Testis (tissue), 3 donors: Measurements from ENCODE around the gene LEMD2. TPM values are rescaled to one million over a fixed set of nuclear protein-coding genes. Genes with fewer than 3 reads are reported as not detected.
A peak's percentile ranks its signal among the peaks of the same experiment; 100 is the strongest.

Experiments
- DNase-seq: peaks from one replicate; pipeline ENCODE4 v3.0.0-alpha.2; 2019
- H3K27ac ChIP-seq, 2 donors: fragments of 200-600 bp; sonication (generic); one replicate each; pipeline ENCODE4 v1.5.1; 2019
- H3K27me3 ChIP-seq: fragments of 200-600 bp; sonication (generic); one replicate; pipeline ENCODE4 v1.5.1; 2019
- H3K36me3 ChIP-seq: fragments of 200-600 bp; sonication (generic); one replicate; pipeline ENCODE4 v1.5.1; 2017; ENCODE audit warnings: low read depth; ENCODE audit errors: missing control alignments
- H3K4me1 ChIP-seq: fragments of 200-600 bp; sonication (generic); one replicate; pipeline ENCODE4 v1.5.1; 2019
- H3K4me3 ChIP-seq, 2 donors: fragments of 200-600 bp; sonication (generic); one replicate each; pipeline ENCODE4 v1.5.1; 2017 to 2019
- H3K9me3 ChIP-seq: fragments of 200-600 bp; sonication (generic); one replicate; pipeline ENCODE4 v1.5.1; 2017
- CTCF ChIP-seq, 3 experiments: fragments of 450-650 bp in 2 of 3; fragments of 200-600 bp in 1 of 3; sonication (generic) in 1 of 3; IDR thresholded peaks; one replicate each; pipeline ENCODE4 v1.5.1; 2016 to 2019; ENCODE audit warnings: antibody characterized with exemption in 3 of 3, mild to moderate bottlenecking in 2 of 3, moderate library complexity in 1 of 3
- POLR2A ChIP-seq: fragments of 450-650 bp; IDR thresholded peaks from one replicate; pipeline ENCODE4 v1.6.1; 2017; ENCODE audit warnings: antibody characterized with exemption, mild to moderate bottlenecking, moderate library complexity
- WGBS, 2 donors: methylation state at CpG; one replicate each; pipeline ENCODE4 v1.1.5; 2018; 5-methylcytosine and 5-hydroxymethylcytosine counted together
- intact Hi-C: fragments of 100-400 bp; cut with DNase I; formaldehyde crosslinking; loops from one replicate; pipeline ENCODE4 v1.15.1; 2023; ENCODE audit warnings: low total_unique reads
- polyA plus RNA-seq: library from polyadenylated mRNA; stranded (reverse); fragments of 350-450 nt; fragmentation: Illumina TruSeq; extraction: RNeasy Lipid Tissue Mini Kit (QIAGEN cat#74804); gene quantifications from one replicate; pipeline ENCODE4 v1.2.3, GENCODE V29; 2014; ENCODE audit warnings: low read depth, low replicate concordance; ENCODE audit not compliant: insufficient read depth
- total RNA-seq, 2 donors: library from RNA; depleted of rRNA; stranded (reverse); fragments of >200 nt; gene quantifications; one replicate each; pipeline ENCODE4 v1.2.3, GENCODE V29; 2016

LEMD2 gene
- total and polyA plus RNA-seq, 3 donors from 2014 or later: 71.2 to 89.5 (median 77.0) TPM

GRCh38 chr6:33768644-33769120 is 20.2 kb downstream of the LEMD2 start:
- 48 to 52% methylated on average over 7 of the region's 7 CpGs for WGBS, 2 donors
- no peak overlapping the region for H3K4me3 ChIP-seq
- H3K9me3 ChIP-seq: no peaks in the 10 kb centered on the region
- no peak overlapping the region for H3K27ac ChIP-seq
- TF ChIP-seq CTCF (IDR thresholded peaks at IDR 0.05) (peak; percentile 60 to 70 (median 69)), POLR2A (no peak)
- intact Hi-C loops: no loop called here
- DNase-seq: peak; percentile 91
- no peaks in the 10 kb centered on the region for H3K36me3 ChIP-seq
- H3K4me1 ChIP-seq: peaks cover 24% of the 10 kb centered on the region
- no peaks in the 10 kb centered on the region for H3K27me3 ChIP-seq

GRCh38 chr6:33766921-33767907 is 21.7 kb downstream of the LEMD2 start:
- Histone ChIP-seq H3K27me3 (no peaks in the 10 kb centered on the region), H3K4me1 (peaks cover 20% of the 10 kb centered on the region), H3K27ac (no peak overlapping the region), H3K4me3 (no peak overlapping the region), H3K36me3 (no peaks in the 10 kb centered on the region), H3K9me3 (no peaks in the 10 kb centered on the region)
- DNase-seq: no peak
- TF ChIP-seq POLR2A (no peak), CTCF (IDR thresholded peaks at IDR 0.05) (no peak)
- intact Hi-C loops: no loop called here
- WGBS, 2 donors: 85 to 86% methylated on average over 7 to 11 of the region's 11 CpGs

- intact Hi-C loops: no loop called here
These were observed 23.6 kb downstream of the LEMD2 start for GRCh38 chr6:33765368-33765767.

GRCh38 chr6:33764036-33764435 is 24.9 kb downstream of the LEMD2 start:
- Histone ChIP-seq H3K27ac (no peak overlapping the region), H3K9me3 (no peaks in the 10 kb centered on the region), H3K36me3 (no peaks in the 10 kb centered on the region), H3K4me1 (peaks cover 16% of the 10 kb centered on the region), H3K27me3 (no peaks in the 10 kb centered on the region), H3K4me3 (no peak overlapping the region)
- DNase-seq: no peak
- intact Hi-C loops: no loop called here
- TF ChIP-seq CTCF (IDR thresholded peaks at IDR 0.05) (no peak), POLR2A (no peak)
- 63 to 84% methylated on average over 2 of the region's 2 CpGs for WGBS, 2 donors

More at GRCh38 chr6:33765368-33765767, 23.6 kb downstream of the LEMD2 start:
- H3K4me3 ChIP-seq: no peak overlapping the region
- no peaks in the 10 kb centered on the region for H3K27me3 ChIP-seq
- no peaks in the 10 kb centered on the region for H3K36me3 ChIP-seq
- H3K27ac ChIP-seq: no peak overlapping the region
- DNase-seq: no peak
- no peaks in the 10 kb centered on the region for H3K9me3 ChIP-seq
- WGBS, 2 donors: 97 to 98% methylated on average over 9 of the region's 9 CpGs
- peaks cover 18% of the 10 kb centered on the region for H3K4me1 ChIP-seq
- TF ChIP-seq CTCF (IDR thresholded peaks at IDR 0.05): no peak
- no peak for TF ChIP-seq POLR2A
